Keratinocyte (primary cell): ENCODE data around the gene LTB4R. TPM values are rescaled to one million over a fixed set of nuclear protein-coding genes. Genes with fewer than 3 reads are reported as not detected.

Experiments used
- DNase-seq: peaks from one replicate; pipeline ENCODE4 v3.0.0-alpha.2; 2011; ENCODE audit warnings: low read depth, missing footprints, low spot score
- FAIRE-seq: peaks from 2 replicates; lab custom pipeline; 2011; peaks lifted over from hg19 to GRCh38; lab: Jason Lieb, UNC
- H2AFZ ChIP-seq: 2 replicates; pipeline ENCODE4 v1.6.0; 2012; ENCODE audit warnings: low read length, control low read depth, inconsistent platforms; ENCODE audit not compliant: control insufficient read depth
- H3K27ac ChIP-seq: 2 replicates; pipeline ENCODE4 v1.5.1; 2011; ENCODE audit warnings: low read length; ENCODE audit not compliant: control insufficient read depth, insufficient read depth
- H3K27me3 ChIP-seq: 3 replicates; pipeline ENCODE4 v1.6.0; 2011; ENCODE audit warnings: low read length; ENCODE audit not compliant: control insufficient read depth, insufficient read depth; ENCODE audit errors: extremely low read depth
- H3K36me3 ChIP-seq, 2 experiments: 2 replicates in 1 of 2; 3 replicates in 1 of 2; pipeline ENCODE4 v1.5.1; 2011; ENCODE audit warnings: low read length in 2 of 2, mild to moderate bottlenecking in 1 of 2; ENCODE audit not compliant: control insufficient read depth in 2 of 2, insufficient read depth in 2 of 2; ENCODE audit errors: extremely low read depth in 1 of 2
- H3K4me1 ChIP-seq: 3 replicates; pipeline ENCODE4 v1.5.1; 2011; ENCODE audit warnings: low read length; ENCODE audit not compliant: control insufficient read depth, insufficient read depth; ENCODE audit errors: extremely low read depth
- H3K4me2 ChIP-seq: 3 replicates; pipeline ENCODE4 v1.6.0; 2011; ENCODE audit warnings: low read depth, low read length; ENCODE audit not compliant: control insufficient read depth, insufficient read depth; ENCODE audit errors: extremely low read depth
- H3K4me3 ChIP-seq, 3 experiments: fragments of 200-600 bp in 1 of 3; sonication (generic) in 1 of 3; 2 replicates in 2 of 3; 3 replicates in 1 of 3; pipeline ENCODE4 v1.5.1; 2011 to 2016; ENCODE audit warnings: low read length in 3 of 3, mild to moderate bottlenecking in 3 of 3, control low read depth in 2 of 3, inconsistent platforms in 1 of 3, low read depth in 1 of 3, mixed read lengths in 1 of 3, mixed run types in 1 of 3, moderate library complexity in 1 of 3; ENCODE audit not compliant: control insufficient read depth in 2 of 3, insufficient read depth in 2 of 3; ENCODE audit errors: extremely low read depth in 1 of 3
- H3K79me2 ChIP-seq: 2 replicates; pipeline ENCODE4 v1.6.0; 2012; ENCODE audit warnings: low read length; ENCODE audit not compliant: control insufficient read depth, insufficient read depth
- H3K9ac ChIP-seq: 3 replicates; pipeline ENCODE4 v1.6.0; 2011; ENCODE audit warnings: low read length; ENCODE audit not compliant: control insufficient read depth, insufficient read depth; ENCODE audit errors: extremely low read depth
- H3K9me1 ChIP-seq: 3 replicates; pipeline ENCODE4 v1.6.0; 2011; ENCODE audit warnings: low read length; ENCODE audit not compliant: control insufficient read depth, insufficient read depth; ENCODE audit errors: extremely low read depth
- H3K9me3 ChIP-seq: 2 replicates; pipeline ENCODE4 v1.5.1; 2012; ENCODE audit warnings: low read depth, low read length; ENCODE audit not compliant: control insufficient read depth
- H4K20me1 ChIP-seq: 3 replicates; pipeline ENCODE4 v1.6.0; 2011; ENCODE audit warnings: low read length; ENCODE audit not compliant: control insufficient read depth, insufficient read depth; ENCODE audit errors: extremely low read depth
- EZH2 ChIP-seq: IDR thresholded peaks from one replicate; pipeline ENCODE4 v1.6.1; 2012; ENCODE audit warnings: inconsistent platforms, mild to moderate bottlenecking, low read length, moderate library complexity
- dilution Hi-C: fragments of 300-500 bp; cut with MboI; formaldehyde crosslinking; loops from one replicate; pipeline ENCODE4 v1.7.0; 2020; ENCODE audit warnings: low sequenced_read_pairs; ENCODE audit not compliant: extremely low pct_ligation_motif_present
- polyA plus RNA-seq, 5 experiments: library from polyadenylated mRNA; depleted of rRNA in 3 of 5; stranded (reverse) in 3 of 5; stranded (forward) in 1 of 5; unstranded in 1 of 5; fragments of >200 nt; gene quantifications; 1 replicate in 1 of 5; 2 replicates in 3 of 5; 3 replicates in 1 of 5; pipeline versions ENCODE4 v1.2.1 to v1.2.3, GENCODE V29; 2011 to 2012; ENCODE audit warnings: missing spikeins in 2 of 5, low read depth in 1 of 5, low replicate concordance in 1 of 5
- TF ChIP-seq, protein P1 (sequence below), 3 experiments: IDR thresholded peaks in 1 of 3; conservative IDR thresholded peaks in 1 of 3; optimal IDR thresholded peaks in 1 of 3; 2 replicates in 2 of 3; 3 replicates in 1 of 3; pipeline versions ENCODE3 to v1.5.1; 2011; ENCODE audit warnings: low read length in 3 of 3, mild to moderate bottlenecking in 3 of 3, moderate library complexity in 2 of 3, control low read depth in 1 of 3, inconsistent platforms in 1 of 3; ENCODE audit not compliant: insufficient read depth in 2 of 3; ENCODE audit errors: extremely low read depth in 1 of 3

The LTB4R gene
- polyA plus RNA-seq, 1 donor (not counting 4 experiments of a cell fraction or from before 2014, with no cell fraction given) = 14.6 TPM

DNA sequence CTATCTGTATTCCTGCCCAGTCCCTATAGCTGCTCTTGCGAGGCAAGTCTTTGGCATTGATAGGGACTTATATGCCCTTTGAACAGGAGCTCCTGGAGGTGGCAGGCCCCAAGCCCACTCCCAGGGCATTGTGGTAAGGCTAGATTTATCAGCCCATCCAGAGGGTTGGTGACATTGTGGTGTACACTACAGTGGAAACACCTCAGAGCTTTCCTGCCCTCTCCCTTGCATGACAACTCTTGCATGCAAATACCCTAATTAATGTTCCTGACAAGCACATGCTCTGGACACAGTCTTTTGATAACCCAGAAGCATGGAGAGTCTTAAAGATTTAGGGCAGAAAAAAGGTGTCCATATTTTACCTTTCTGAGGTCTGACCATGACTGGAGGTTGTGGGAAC, 29.3 kb downstream of the LTB4R start:
- no peak for DNase-seq
- no peaks in the 10 kb centered on the region for H4K20me1 ChIP-seq
- H2AFZ ChIP-seq = no peak overlapping the region
- H3K4me1 ChIP-seq = peaks cover 7% of the 10 kb centered on the region
- dilution Hi-C loops = no loop called here
- no peak for TF ChIP-seq EZH2
- TF ChIP-seq, protein P1, sequence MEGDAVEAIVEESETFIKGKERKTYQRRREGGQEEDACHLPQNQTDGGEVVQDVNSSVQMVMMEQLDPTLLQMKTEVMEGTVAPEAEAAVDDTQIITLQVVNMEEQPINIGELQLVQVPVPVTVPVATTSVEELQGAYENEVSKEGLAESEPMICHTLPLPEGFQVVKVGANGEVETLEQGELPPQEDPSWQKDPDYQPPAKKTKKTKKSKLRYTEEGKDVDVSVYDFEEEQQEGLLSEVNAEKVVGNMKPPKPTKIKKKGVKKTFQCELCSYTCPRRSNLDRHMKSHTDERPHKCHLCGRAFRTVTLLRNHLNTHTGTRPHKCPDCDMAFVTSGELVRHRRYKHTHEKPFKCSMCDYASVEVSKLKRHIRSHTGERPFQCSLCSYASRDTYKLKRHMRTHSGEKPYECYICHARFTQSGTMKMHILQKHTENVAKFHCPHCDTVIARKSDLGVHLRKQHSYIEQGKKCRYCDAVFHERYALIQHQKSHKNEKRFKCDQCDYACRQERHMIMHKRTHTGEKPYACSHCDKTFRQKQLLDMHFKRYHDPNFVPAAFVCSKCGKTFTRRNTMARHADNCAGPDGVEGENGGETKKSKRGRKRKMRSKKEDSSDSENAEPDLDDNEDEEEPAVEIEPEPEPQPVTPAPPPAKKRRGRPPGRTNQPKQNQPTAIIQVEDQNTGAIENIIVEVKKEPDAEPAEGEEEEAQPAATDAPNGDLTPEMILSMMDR (optimal IDR thresholded peaks at IDR 0.05 in 1 of 3, IDR thresholded peaks at IDR 0.05 in 1 of 3, conservative IDR thresholded peaks at IDR 0.05 in 1 of 3; ENCODE audit: extremely low read depth in 1 of 3, insufficient read depth in 2 of 3, low read length in 3 of 3) = no peak
- FAIRE-seq = no peak
- H3K27ac ChIP-seq = no peak overlapping the region
- no peaks in the 10 kb centered on the region for H3K9me3 ChIP-seq
- H3K4me2 ChIP-seq = no peak overlapping the region
- peaks cover 0 to 2% of the 10 kb centered on the region in 2 experiments for H3K36me3 ChIP-seq
- H3K4me3 ChIP-seq = no peak overlapping the region
- no peaks in the 10 kb centered on the region for H3K9me1 ChIP-seq
- no peaks in the 10 kb centered on the region for H3K79me2 ChIP-seq
- H3K27me3 ChIP-seq = peaks cover 3% of the 10 kb centered on the region
- H3K9ac ChIP-seq = no peak overlapping the region

DNA sequence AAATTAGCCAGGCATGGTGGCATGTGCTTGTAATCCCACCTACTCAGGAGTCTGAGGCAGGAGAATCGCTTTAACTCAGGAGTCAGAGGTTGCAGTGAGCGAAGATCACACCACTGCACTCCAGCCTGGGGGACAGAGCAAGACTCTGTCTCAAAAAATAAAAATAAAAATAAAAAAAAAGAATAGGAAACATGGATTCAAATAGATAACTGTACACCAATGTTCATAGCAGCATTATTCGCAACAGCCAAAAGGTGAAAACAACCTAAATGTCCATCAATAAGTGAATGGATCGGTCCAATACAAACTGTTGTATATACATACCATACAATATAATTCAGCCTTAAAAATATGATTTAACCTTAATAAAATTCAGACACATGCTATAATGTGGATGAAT, 31.6 kb downstream of the LTB4R start:
- Histone ChIP-seq H3K4me2 (no peak overlapping the region), H3K4me3 (no peak overlapping the region), H3K9ac (no peak overlapping the region), H3K4me1 (peaks cover 7% of the 10 kb centered on the region), H2AFZ (no peak overlapping the region), H3K79me2 (no peaks in the 10 kb centered on the region), H3K9me3 (no peaks in the 10 kb centered on the region), H3K27ac (no peak overlapping the region), H3K27me3 (peaks cover 3% of the 10 kb centered on the region), H3K36me3 (no peaks in the 10 kb centered on the region), H4K20me1 (no peaks in the 10 kb centered on the region), H3K9me1 (no peaks in the 10 kb centered on the region)
- no peak for TF ChIP-seq EZH2
- TF ChIP-seq, protein P1 (optimal IDR thresholded peaks at IDR 0.05 in 1 of 3, IDR thresholded peaks at IDR 0.05 in 1 of 3, conservative IDR thresholded peaks at IDR 0.05 in 1 of 3; ENCODE audit: extremely low read depth in 1 of 3, insufficient read depth in 2 of 3, low read length in 3 of 3) = no peak
- DNase-seq (no peak), FAIRE-seq (no peak)
- dilution Hi-C loops = no loop called here
